GDM1 (cell line): ENCODE data around the gene KCNC1.

Source experiments
- DNase-seq: peaks from one replicate; lab custom pipeline; 2025; lab: John Stamatoyannopoulos, UW

Gene KCNC1

DNA sequence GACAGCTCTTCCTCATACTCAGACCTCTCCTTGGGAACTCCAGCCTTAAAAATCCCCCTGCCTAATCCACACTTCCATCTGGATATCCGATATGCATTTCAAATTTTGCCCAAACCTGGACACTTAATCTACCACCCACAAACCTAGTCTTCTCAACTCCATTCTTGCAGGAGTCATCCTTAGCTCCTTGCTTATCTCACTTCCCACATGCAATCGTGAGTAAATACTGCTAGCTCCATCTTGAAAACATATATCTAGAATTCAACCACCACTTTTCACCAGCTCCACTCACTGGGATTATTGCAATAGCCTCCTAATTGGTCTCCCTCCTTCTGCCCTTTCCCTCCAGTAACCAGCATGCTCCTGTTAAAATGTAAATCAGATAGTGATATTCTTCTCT lies 17.8 kb upstream of the KCNC1 start:
- DNase-seq, result no peak

DNA sequence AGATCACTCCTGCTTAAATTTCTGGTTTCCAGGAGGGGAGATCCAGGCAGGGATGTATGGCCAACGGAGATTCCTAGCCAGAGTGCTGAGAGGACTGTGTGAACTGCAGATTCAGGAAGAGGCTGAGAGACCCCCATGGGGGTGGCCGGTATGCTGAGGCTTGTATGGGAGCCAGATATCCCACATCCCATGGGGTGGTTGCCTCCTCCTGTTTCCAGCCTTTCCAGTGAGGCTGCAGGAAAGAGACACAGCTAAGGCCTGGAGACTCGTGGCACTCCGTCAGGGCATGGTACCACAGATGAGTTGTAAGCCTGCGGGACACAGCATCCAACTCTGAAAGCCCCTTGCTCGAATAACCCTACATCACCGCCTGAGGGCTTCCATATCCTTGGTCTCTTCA lies 16.6 kb upstream of the KCNC1 start:
- no peak for DNase-seq

DNA sequence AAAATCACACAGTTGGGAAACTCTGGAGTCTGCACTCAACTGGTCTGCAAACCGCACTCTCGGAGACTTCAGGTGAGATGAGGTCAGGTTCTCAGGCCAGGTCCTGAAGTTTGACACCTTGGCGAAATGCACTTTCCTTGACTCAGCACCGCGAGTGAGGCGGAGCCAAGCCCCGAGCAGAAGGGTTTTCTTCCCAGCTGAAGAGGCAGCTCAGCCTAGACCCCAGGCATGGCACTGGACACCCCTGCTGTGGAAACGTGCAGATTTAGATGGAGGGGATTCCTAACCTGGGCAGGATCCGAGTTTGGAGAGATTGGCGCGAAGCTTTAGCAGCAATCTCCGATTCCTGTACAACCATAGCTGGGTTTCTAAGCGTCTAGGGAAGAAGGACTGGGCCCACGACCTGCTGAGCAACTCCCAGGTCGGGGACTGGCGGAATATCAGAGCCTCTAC lies 16.0 kb upstream of the KCNC1 start:
- no peak for DNase-seq

DNA sequence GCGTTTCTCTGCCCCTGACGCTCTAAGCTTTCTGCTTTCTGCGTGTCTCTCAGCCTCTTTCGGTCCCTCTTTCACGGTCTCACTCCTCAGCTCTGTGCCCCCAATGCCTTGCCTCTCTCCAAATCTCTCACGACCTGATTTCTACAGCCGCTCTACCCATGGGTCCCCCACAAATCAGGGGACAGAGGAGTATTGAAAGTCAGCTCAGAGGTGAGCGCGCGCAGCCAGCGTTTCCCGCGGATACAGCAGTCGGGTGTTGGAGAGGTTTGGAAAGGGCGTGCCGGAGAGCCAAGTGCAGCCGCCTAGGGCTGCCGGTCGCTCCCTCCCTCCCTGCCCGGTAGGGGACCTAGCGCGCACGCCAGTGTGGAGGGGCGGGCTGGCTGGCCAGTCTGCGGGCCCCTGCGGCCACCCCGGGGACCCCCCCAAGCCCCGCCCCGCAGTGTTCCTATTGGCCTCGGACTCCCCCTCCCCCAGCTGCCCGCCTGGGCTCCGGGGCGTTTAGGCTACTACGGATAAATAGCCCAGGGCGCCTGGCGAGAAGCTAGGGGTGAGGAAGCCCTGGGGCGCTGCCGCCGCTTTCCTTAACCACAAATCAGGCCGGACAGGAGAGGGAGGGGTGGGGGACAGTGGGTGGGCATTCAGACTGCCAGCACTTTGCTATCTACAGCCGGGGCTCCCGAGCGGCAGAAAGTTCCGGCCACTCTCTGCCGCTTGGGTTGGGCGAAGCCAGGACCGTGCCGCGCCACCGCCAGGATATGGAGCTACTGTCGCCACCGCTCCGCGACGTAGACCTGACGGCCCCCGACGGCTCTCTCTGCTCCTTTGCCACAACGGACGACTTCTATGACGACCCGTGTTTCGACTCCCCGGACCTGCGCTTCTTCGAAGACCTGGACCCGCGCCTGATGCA lies 15.3 kb upstream of the KCNC1 start, which contains the start of gene MYOD1:
TSS of gene MYOD1 (plus strand) at position 544 of the 910 bp plus-strand sequence. CDS start at position 756, 212 bp downstream.
- no peak for DNase-seq

DNA sequence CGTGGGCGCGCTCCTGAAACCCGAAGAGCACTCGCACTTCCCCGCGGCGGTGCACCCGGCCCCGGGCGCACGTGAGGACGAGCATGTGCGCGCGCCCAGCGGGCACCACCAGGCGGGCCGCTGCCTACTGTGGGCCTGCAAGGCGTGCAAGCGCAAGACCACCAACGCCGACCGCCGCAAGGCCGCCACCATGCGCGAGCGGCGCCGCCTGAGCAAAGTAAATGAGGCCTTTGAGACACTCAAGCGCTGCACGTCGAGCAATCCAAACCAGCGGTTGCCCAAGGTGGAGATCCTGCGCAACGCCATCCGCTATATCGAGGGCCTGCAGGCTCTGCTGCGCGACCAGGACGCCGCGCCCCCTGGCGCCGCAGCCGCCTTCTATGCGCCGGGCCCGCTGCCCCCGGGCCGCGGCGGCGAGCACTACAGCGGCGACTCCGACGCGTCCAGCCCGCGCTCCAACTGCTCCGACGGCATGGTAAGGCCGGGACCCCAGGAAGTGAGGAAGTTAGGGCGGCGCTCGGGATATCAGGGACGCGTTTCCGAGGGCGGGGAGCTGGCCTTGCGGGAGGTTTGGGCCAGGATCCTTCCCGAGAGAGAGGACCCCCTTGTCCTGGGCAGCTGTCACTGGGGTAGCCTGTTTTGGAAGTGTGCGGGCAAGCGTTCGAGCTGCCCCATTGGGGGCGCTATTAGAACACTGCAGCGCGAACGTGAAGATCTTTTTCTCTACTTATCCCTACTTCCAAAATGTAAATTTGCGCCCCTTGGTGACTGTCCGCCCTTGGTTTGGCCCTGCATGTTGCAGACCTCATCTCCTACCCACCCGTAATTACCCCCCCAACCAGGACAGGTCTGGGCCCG lies 14.4 kb upstream of the KCNC1 start:
- no peak for DNase-seq

GRCh38 chr11:17720796-17721171 lies 13.8 kb upstream of the KCNC1 start:
- no peak for DNase-seq

- DNase-seq, result no peak
These were observed 13.2 kb upstream of the KCNC1 start for GRCh38 chr11:17721242-17721999.

DNA sequence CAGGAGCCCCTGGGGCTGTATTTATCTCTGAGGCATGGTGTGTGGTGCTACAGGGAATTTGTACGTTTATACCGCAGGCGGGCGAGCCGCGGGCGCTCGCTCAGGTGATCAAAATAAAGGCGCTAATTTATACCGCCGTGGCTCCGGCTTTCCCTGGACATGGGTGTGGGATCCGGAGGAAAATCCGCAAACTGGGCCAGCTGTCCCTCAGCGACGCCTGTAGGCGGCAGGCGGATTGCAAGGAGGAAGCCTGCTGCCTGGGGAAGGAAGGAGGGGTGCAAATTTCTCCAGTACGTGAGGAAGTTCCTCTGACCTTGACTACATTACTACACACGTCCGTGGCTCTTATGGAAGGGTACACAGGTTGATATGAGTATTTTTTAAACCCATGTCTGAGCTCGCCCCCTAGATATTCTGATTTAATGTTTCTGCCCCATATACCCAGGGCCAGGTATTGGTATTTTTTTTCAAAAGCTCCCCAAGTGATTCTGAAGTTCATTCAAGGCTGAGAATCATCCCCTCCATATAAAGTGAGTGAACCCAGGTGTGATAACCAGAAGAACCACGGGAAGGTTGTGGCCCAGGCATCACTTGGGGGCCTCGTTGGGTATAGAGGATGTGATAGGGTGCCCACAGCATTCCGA lies 12.5 kb upstream of the KCNC1 start:
- DNase-seq, result no peak

DNA sequence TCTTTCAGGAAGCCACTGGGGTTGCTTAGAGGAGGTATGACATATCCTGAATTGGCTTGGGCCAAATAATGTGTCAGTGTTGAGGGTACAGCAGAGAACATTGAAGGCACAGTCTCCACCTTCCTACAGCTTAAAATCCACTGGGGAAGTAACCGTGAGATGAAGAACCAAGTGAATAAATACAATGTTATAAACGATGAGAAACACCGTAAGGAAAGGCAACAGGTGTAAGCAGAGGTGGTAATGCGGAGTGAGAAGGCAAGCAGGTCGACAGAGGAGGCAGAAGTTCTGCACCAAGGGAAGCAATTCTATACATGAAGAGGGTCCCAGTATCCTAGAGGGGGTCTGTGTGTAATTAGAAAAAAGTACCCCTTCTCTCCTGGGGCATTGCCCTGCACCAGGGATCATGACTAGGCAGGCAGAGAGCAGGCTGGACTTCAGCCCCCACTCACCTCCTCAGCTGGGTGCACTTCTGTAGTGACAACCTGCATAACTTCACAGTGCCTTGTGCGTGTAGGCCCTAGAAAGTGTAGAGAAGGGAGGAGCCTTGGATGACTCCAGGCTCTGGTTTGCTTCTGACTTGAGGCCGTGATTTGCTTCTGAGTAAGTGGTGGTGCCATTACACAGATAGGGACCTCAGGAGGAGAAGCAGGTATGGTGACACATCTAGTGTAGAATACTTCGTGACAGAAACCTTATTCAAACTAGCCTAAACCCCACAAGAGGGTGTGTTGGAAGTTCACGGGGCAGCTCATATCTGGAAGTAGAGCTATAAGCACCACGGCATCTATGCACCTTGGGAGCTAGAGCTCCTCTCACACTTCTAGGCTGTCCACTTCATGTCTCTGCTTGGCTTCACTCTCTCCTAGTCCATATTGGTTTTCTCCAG lies 10.3 kb upstream of the KCNC1 start:
- no peak for DNase-seq

DNA sequence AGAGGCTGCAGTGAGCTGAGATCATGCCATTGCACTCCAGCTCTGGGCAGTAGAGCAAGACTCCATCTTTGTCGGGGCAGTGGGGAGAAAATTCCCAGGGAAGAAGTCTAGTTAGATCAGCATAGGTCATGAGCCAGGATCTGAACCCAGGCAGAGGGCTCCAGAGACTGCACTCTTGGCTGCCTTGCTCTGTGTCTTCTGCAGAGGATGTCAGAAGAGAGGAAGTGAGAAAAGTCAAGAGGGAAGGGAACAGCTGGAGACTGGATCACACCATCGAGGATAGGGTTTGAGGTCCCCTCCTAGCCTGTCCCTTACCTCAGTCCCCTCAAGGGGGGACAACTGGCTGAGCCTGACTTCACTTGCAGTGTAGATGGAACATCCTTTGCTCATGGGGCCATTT lies 9.4 kb upstream of the KCNC1 start:
- no peak for DNase-seq

- no peak for DNase-seq
These were observed 4.4 kb upstream of the KCNC1 start for GRCh38 chr11:17730137-17730536.

- peak; percentile 23 for DNase-seq
These were observed 3.7 kb upstream of the KCNC1 start for GRCh38 chr11:17730608-17731462.

DNA sequence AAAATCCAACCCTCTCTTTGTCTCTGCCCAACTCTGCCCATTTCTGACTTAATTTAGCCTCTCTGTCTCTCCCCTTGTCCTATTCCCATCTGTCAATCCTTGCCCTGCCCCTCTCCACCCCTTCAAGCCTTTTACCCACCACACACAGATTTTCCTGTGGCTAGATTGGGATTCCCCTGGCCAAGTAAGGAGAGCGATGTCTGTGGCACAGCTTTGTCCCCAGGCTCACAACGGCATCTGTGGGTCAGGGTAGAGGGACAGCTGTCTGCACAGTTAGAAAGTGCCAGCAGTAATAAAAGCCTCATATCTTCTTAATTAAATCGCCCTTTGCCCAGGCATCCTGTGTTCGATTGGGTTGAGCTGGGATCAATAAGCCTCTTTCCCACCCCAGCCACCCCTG lies 1.3 kb upstream of the KCNC1 start:
- DNase-seq, result no peak

DNA sequence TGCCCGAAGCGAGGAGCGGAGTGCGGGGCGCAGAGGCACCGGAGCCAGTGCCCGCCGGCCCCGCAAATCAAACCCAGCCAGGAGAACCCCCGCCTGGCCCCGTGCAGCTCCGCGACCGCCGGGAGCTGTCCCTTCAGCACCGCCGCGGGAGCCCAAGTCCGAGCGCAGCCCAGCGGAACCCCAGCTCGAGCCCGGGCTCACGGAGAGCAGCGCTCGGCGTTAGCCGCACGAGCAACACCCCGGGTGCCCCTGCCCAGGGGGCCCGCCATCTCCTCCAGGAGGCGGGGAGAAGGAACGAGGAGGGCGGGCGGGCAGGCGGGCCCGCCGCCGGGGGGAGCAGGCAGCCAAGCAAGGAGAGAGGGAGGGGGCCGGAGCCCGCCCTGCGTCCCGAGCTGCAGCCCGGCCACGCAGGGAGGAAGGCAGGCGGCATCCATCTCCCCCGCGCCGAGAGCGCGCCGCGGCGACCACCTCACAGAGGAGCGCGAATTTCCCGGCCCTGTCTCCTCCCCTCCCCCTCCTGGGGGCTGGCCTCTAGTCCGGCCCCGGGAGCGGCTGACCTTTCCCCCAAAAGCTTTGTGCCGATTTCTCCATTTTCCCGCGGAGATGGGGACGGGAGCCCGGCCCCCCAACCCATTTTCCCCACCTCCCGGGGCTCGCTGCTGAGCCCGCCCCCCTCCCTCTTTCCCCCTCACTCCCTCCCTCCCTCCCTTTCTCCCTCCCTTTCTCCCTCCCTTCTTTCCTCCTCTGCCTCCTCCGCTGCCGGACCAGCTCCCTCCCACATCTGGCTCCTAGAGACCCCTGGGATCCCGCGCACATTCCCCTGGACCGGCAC lies 621 bp downstream of the KCNC1 start:
- DNase-seq, result no peak

GRCh38 chr11:17735818-17736578 lies 1.4 kb downstream of the KCNC1 start:
- DNase-seq, result no peak

DNA sequence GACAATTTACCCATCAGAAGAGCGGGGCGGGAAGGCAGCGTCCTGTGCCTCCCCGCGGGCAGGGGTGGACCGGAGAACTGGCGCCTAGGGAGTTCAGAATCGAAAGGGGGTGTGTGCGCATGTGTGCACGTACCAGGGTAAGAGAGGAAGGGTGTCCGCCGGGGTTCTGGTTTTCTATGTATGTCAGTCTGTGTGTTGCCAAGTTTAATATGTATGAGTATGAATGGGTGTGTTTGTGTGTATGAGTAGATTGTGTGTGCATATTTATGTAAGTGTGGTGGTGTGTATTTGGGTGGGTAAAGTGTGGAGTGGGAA lies 2.0 kb downstream of the KCNC1 start:
- DNase-seq, result no peak

DNA sequence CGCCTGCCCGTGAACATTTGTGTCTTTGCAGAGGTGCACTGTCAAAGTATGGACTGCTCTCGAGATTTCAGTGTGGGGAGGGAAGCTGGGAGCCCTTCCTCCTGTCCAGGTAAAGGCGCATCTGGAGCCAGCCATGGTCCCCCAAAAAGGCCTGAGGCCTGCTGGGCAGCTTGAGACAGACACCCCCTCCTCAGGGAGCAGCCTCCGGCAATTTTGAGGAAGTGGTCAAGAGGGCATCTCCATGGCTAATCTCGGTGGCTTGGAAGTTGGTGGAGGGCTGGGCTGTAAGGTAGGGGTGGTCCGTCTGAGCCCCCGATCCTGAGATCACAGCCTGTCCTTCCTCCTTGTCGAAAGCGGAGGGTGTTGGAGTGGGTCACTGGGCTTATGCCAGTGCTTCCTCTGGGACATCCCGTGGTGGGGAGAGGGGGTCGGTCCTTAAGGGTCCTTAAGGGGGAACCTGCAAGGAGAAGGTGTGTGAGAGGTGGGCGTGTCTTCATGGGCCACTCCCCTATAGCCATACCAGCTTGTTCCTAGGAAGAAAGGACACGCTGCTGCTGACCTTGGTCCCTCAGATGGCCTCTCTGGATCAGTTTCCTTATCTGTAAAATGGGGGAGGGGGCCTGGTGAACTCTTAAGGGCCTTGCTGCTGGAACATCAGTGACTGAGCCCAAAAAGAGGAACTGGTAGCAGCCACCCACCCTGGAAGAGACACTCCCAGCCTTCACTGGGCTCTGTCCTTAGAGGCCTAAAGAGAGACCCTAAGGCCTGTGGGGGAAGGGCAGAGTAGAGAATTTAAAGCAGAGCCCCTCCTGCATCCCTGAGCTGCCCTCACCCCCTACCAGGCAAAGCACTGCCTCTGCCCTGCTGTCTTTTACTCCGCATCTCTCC lies 2.6 kb downstream of the KCNC1 start:
- DNase-seq, result no peak
